Measurements from ENCODE around the gene SSBP3. TPM values are rescaled to one million over a fixed set of nuclear protein-coding genes. Genes with fewer than 3 reads are reported as not detected.

Gene SSBP3
- total RNA-seq, 1 experiment from 2014 or later = 115 TPM

GRCh38 chr1:54277451-54278341, 128.5 kb downstream of the SSBP3 start:
- no peak for TF ChIP-seq ESRRA (CRISPR knock-in tag; IDR thresholded peaks at IDR 0.05; ENCODE audit: borderline replicate concordance)
- TF ChIP-seq ZSCAN18 (CRISPR knock-in tag; IDR thresholded peaks at IDR 0.05) = no peak
- TF ChIP-seq NFYB (CRISPR knock-in tag; conservative IDR thresholded peaks at IDR 0.05; ENCODE audit: low read depth) = no peak
- TF ChIP-seq ZNF396 (CRISPR knock-in tag; IDR thresholded peaks at IDR 0.05; ENCODE audit: borderline replicate concordance) = no peak
- ChIA-PET CTCF (interaction anchor here (0.9 to 1.6 kb wide), 2 partner anchors 35 to 212 kb away, joined by 3 to 4 read pairs; no protein-coding TSS in a partner anchor), POLR2A (no interaction called here)
- Mint-ChIP-seq H3K9me3 (no peaks in the 10 kb centered on the region), H3K36me3 (peaks cover 15% of the 10 kb centered on the region), H3K27me3 (ENCODE audit: low read depth) (no peaks in the 10 kb centered on the region), H3K4me1 (peaks cover 45% of the 10 kb centered on the region), H3K4me3 (no peak overlapping the region), H3K27ac (peak overlapping the region; percentile 34; the same call in 1 of the 2 replicates)
- DNase-seq (ENCODE audit: low spot score) (no peak), ATAC-seq (no peak)

DNA sequence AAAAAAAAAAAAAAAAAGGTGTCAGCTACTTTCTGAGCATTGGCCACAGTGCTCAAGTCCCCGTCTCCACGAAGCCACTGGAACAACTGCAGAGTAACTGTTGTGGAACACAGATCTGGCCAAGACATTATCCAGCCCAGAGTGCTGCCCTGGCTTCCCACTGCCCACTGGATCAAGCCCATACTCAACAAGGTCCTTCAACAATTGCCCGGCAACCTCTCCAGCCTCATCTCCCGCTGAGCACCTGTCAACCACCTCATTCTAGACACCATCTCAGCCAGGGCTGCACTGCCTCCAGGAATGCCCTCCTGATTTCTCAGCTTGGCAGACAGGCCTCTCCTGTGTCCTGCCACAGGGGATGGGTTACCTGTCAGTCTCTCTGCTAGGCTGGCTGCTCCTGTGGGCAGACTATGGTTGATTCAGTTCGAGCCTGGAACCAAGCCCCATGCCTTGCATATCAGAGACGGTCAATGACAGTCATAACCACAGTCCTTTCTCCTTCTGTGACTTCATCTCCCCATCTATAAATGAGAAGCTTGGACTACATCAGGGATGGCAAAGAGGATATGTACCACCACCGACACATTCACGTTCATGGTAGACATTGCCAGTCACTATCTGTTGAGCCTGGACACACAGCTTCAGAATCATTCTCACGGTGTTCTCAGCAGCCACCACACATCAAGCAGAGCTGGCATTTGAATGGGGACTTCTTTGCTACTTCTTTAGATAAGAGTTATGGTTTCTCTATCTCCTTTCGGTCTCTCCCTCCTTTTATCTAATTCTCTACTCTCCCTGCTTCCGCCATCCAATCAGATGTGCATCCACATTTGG, 129.4 kb downstream of the SSBP3 start:
- peaks cover 47% of the 10 kb centered on the region for H3K4me1 Mint-ChIP-seq

GRCh38 chr1:54275349-54275748, 130.8 kb downstream of the SSBP3 start:
- ATAC-seq (no peak), DNase-seq (ENCODE audit: low spot score) (no peak)
- Mint-ChIP-seq H3K27me3 (ENCODE audit: low read depth) (no peaks in the 10 kb centered on the region), H3K27ac (peak overlapping the region; percentile 58), H3K4me3 (no peak overlapping the region), H3K9me3 (no peaks in the 10 kb centered on the region), H3K4me1 (peaks cover 47% of the 10 kb centered on the region), H3K36me3 (peaks cover 10% of the 10 kb centered on the region)
- CTCF ChIA-PET = interaction anchor here (0.5 to 7.4 kb wide), 11 partner anchors 9 to 283 kb away, joined by 3 to 59 read pairs (median 4); no protein-coding TSS in a partner anchor
- POLR2A ChIA-PET = interaction anchor here (1.0 to 1.7 kb wide), 4 partner anchors 10 to 129 kb away, joined by 3 to 5 read pairs (median 4); no protein-coding TSS in a partner anchor
- no peak for TF ChIP-seq CREB1 (CRISPR knock-in tag; IDR thresholded peaks at IDR 0.05)
- TF ChIP-seq FOXP1 (CRISPR knock-in tag; IDR thresholded peaks at IDR 0.05; ENCODE audit: borderline replicate concordance) = 0 out of 2 replicates have a peak, but pooled peaks have one; percentile 27
- no peak for TF ChIP-seq ARID4B (CRISPR knock-in tag; IDR thresholded peaks at IDR 0.05; ENCODE audit: borderline replicate concordance)

More for the DNA sequence above, 129.4 kb downstream of the SSBP3 start:
- ATAC-seq = no peak
- H3K9me3 Mint-ChIP-seq = no peaks in the 10 kb centered on the region
- ChIA-PET POLR2A (no interaction called here), CTCF (interaction anchor here (1.6 to 7.4 kb wide), 2 partner anchors 33 to 213 kb away, joined by 3 to 59 read pairs; no protein-coding TSS in a partner anchor)
- TF ChIP-seq TEAD1 (CRISPR knock-in tag; IDR thresholded peaks at IDR 0.05) = no peak
- H3K27me3 Mint-ChIP-seq (ENCODE audit: low read depth) = no peaks in the 10 kb centered on the region
- no peak for DNase-seq (ENCODE audit: low spot score)
- H3K4me3 Mint-ChIP-seq = no peak overlapping the region
- H3K27ac Mint-ChIP-seq = peak overlapping the region; percentile 34
- H3K36me3 Mint-ChIP-seq = peaks cover 15% of the 10 kb centered on the region

- peak overlapping the region; percentile 58 for H3K27ac Mint-ChIP-seq
- no peaks in the 10 kb centered on the region for H3K9me3 Mint-ChIP-seq
- CTCF ChIA-PET = interaction anchor here (0.8 to 7.4 kb wide), 13 partner anchors 10 to 283 kb away, joined by 3 to 59 read pairs (median 4); no protein-coding TSS in a partner anchor
- POLR2A ChIA-PET = interaction anchor here (0.8 to 1.7 kb wide), 5 partner anchors 10 to 214 kb away, joined by 3 to 5 read pairs (median 4); no protein-coding TSS in a partner anchor
- peaks cover 49% of the 10 kb centered on the region for H3K4me1 Mint-ChIP-seq
- DNase-seq (ENCODE audit: low spot score) (no peak), ATAC-seq (no peak)
- H3K4me3 Mint-ChIP-seq = no peak overlapping the region
- no peaks in the 10 kb centered on the region for H3K27me3 Mint-ChIP-seq (ENCODE audit: low read depth)
- TF ChIP-seq OVOL2 (CRISPR knock-in tag; IDR thresholded peaks at IDR 0.05; ENCODE audit: borderline replicate concordance) (no peak), CTCF (IDR thresholded peaks at IDR 0.05) (no peak), FOXJ3 (CRISPR knock-in tag; IDR thresholded peaks at IDR 0.05; ENCODE audit: borderline replicate concordance) (no peak), ZNF317 (CRISPR knock-in tag; IDR thresholded peaks at IDR 0.05; ENCODE audit: borderline replicate concordance, low read depth) (no peak), ETV6 (CRISPR knock-in tag; IDR thresholded peaks at IDR 0.05) (no peak), MAX (CRISPR knock-in tag; IDR thresholded peaks at IDR 0.05) (no peak), ZNF416 (CRISPR knock-in tag; IDR thresholded peaks at IDR 0.05) (no peak)
- TF ChIP-seq, protein P1, sequence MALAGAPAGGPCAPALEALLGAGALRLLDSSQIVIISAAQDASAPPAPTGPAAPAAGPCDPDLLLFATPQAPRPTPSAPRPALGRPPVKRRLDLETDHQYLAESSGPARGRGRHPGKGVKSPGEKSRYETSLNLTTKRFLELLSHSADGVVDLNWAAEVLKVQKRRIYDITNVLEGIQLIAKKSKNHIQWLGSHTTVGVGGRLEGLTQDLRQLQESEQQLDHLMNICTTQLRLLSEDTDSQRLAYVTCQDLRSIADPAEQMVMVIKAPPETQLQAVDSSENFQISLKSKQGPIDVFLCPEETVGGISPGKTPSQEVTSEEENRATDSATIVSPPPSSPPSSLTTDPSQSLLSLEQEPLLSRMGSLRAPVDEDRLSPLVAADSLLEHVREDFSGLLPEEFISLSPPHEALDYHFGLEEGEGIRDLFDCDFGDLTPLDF (CRISPR knock-in tag; IDR thresholded peaks at IDR 0.05) = no peak
- H3K36me3 Mint-ChIP-seq = peaks cover 8% of the 10 kb centered on the region
These were observed 131.3 kb downstream of the SSBP3 start for GRCh38 chr1:54274881-54275280.

Data from WTC11 (cell line).